ENCODE measurements around the gene RNU5B-1.
"Not testable (repeated sequence)": the region's sequence is repeated elsewhere in the genome, so short reads cannot be mapped to it uniquely, and the experiment has no call there.

The RNU5B-1 gene

GRCh38 chr15:65263313-65263712, 41.2 kb upstream of the RNU5B-1 start:
- DNase-seq (ENCODE audit: low read depth) = no peak
- TF ChIP-seq CTCF (IDR thresholded peaks at IDR 0.05; ENCODE audit: control insufficient read depth, insufficient read depth, low read depth, low read length, missing control alignments) = no peak

DNA sequence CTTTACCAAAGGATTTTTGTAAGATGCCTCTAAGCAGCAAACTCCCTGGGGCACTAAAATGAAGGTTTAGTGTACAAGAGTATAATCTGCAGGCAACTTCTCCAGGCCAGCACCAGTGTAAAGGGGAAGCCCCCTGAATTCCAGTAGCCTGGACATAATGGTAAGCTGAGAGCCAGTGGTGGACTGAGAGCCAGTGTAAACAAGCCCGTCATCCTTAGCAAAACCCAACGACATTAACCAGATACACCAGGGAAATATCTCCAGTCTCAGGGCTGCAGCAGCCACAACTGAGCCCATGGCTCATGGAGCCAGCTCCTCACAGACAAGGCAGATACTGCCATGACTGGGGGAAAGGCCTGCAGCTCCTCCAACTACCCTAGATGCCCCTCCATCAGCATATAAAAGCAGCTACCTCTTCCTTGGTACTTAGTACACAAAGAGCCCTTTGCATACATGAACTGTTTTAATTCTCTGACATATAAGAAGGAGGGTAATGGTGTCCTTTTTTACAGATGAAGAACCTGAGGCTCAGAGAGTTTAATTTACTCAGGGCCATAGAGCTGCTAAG, 39.5 kb upstream of the RNU5B-1 start:
- DNase-seq (ENCODE audit: low read depth) = no peak
- no peak overlapping the region for H3K4me3 ChIP-seq (ENCODE audit: control insufficient read depth, low read depth, low read length)
- no peak for TF ChIP-seq CTCF (IDR thresholded peaks at IDR 0.05; ENCODE audit: control insufficient read depth, insufficient read depth, low read depth, low read length, missing control alignments)

More at GRCh38 chr15:65263313-65263712, 41.2 kb upstream of the RNU5B-1 start:
- no peak overlapping the region for H3K4me3 ChIP-seq (ENCODE audit: control insufficient read depth, low read depth, low read length)

- DNase-seq (ENCODE audit: low read depth) = no peak
- no peak overlapping the region for H3K4me3 ChIP-seq (ENCODE audit: control insufficient read depth, low read depth, low read length)
- no peak for TF ChIP-seq CTCF (IDR thresholded peaks at IDR 0.05; ENCODE audit: control insufficient read depth, insufficient read depth, low read depth, low read length, missing control alignments)
These were observed 38.0 kb upstream of the RNU5B-1 start for GRCh38 chr15:65266469-65266868.

DNA sequence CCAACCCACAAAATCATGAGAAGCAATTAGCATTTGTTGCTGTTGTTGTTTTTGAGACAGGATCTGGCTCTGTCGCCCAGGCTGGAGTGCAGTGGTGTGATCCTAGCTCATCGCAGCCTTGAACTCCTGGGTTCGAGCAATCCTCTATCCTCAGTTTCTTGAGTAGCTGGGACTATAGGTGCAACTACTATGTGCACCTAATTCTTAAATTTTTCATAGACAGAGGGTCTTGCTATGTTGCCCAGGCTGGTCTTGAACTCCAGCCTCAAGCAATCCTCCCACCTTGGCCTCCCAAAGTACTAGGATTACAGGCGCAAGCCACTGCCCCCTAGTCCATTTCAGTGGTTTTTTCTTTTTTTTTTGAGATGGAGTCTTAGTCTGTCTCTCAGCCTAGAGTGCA, 36.1 kb upstream of the RNU5B-1 start:
- DNase-seq (ENCODE audit: low read depth) = no peak
- no peak for TF ChIP-seq CTCF (IDR thresholded peaks at IDR 0.05; ENCODE audit: control insufficient read depth, insufficient read depth, low read depth, low read length, missing control alignments)
- H3K4me3 ChIP-seq (ENCODE audit: control insufficient read depth, low read depth, low read length) = no peak overlapping the region

DNA sequence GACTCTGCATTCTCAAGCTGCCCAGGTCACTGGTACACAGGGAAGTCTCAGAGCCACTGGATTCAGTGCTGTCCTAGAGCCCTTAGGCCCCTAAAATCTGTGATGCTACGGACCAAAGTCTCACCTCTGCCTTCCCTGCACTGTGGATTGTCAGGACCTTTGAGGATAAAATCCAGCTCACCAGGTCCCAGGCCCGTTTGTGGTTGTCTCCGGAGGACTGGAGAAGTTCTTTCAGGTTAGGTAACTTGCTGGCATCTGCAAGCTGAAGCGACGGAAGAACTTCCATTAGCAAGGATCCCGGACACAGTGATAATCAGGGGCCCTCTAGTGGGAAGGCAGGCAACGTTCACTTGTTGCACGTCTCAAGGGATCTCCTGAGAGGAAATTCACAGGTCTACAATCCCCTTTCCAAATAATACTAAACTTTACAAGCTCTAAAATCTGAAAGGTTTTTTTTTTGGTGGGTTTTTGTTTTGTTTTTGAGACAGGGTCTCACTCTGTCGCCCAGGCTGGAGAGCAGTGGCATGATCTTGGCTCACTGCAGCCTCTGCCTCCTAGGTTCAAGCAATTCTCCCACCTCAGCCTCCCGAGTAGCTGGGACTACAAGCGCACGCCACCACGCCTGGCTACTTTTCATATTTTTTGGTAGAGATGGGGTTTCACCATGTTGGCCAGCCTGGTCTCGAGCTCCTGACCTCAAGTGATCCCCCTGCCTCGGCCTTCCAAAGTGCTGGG, 33.5 kb upstream of the RNU5B-1 start:
- not testable (repeated sequence) for H3K4me3 ChIP-seq (ENCODE audit: control insufficient read depth, low read depth, low read length)
- peak; percentile 83 for TF ChIP-seq CTCF (IDR thresholded peaks at IDR 0.05; ENCODE audit: control insufficient read depth, insufficient read depth, low read depth, low read length, missing control alignments)
- DNase-seq (ENCODE audit: low read depth) = peak; percentile 67

- no peak for DNase-seq (ENCODE audit: low read depth)
- H3K4me3 ChIP-seq (ENCODE audit: control insufficient read depth, low read depth, low read length) = no peak overlapping the region
- TF ChIP-seq CTCF (IDR thresholded peaks at IDR 0.05; ENCODE audit: control insufficient read depth, insufficient read depth, low read depth, low read length, missing control alignments) = no peak
These were observed 29.3 kb upstream of the RNU5B-1 start for GRCh38 chr15:65275104-65275727.

All from AG09309 (cell line).